AG09309 (cell line): ENCODE measurements around the gene MAMDC2.

Experiments used
- DNase-seq: peaks from one replicate; pipeline ENCODE4 v3.0.0-alpha.2; 2010; ENCODE audit warnings: low read depth
- H3K4me3 ChIP-seq: 2 replicates; pipeline ENCODE4 v1.5.1; 2011; ENCODE audit warnings: mild to moderate bottlenecking, low read depth, low read length, moderate library complexity; ENCODE audit not compliant: control insufficient read depth
- TF ChIP-seq, protein P1 (sequence below): IDR thresholded peaks from 2 replicates; pipeline ENCODE4 v1.5.1; 2011; ENCODE audit warnings: mild to moderate bottlenecking, low read depth, low read length, inconsistent platforms; ENCODE audit not compliant: insufficient read depth, control insufficient read depth; ENCODE audit errors: missing control alignments

Gene MAMDC2

DNA sequence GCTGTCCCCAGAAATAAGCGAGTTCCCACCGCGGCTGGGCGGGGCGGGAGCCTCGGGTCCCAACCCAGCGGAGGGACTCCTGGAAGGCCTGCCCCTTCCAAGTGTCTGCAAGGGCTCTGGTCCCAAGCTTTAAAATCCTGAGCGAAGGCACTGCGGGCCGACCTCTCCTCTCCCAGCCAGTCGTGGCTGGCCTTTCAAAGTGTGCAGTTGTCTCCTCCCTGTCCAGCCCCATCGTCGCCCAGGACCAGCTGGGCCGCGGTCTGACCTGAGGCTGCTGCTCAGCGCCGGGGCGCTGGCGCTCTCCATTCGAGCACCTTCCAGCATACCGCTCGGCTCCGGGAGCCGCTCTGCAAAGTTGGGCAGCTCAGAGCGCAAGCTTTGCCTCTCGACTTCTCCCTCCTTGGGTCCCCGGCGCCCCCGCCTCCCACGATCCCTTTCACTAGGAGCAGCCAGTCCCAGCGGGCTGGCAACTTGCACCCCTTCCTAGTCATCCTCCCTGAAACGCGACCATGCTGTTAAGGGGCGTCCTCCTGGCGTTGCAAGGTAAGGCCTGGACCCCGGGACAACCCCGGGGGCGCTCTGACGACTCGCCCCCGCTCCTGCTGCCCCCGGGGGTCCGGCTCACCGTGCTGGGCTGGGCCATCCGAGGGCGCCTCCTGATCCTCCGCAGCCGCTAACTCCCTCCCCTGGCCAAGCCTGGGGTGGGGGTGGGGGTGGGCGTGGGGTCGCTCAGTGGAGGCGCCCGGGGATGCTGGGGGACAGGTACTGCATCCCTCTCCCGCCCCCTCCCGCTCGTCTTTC lies at the start of gene MAMDC2:
MAMDC2 (plus strand) TSS at position 160 of the 801 bp plus-strand sequence; CDS start at position 510, 350 bp downstream.
- TF ChIP-seq, protein P1, sequence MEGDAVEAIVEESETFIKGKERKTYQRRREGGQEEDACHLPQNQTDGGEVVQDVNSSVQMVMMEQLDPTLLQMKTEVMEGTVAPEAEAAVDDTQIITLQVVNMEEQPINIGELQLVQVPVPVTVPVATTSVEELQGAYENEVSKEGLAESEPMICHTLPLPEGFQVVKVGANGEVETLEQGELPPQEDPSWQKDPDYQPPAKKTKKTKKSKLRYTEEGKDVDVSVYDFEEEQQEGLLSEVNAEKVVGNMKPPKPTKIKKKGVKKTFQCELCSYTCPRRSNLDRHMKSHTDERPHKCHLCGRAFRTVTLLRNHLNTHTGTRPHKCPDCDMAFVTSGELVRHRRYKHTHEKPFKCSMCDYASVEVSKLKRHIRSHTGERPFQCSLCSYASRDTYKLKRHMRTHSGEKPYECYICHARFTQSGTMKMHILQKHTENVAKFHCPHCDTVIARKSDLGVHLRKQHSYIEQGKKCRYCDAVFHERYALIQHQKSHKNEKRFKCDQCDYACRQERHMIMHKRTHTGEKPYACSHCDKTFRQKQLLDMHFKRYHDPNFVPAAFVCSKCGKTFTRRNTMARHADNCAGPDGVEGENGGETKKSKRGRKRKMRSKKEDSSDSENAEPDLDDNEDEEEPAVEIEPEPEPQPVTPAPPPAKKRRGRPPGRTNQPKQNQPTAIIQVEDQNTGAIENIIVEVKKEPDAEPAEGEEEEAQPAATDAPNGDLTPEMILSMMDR = no peak
- no peak for DNase-seq
- peak within 1 kb of the TSS; percentile 59 for H3K4me3 ChIP-seq

GRCh38 chr9:69995846-69996245 lies 47.8 kb upstream of the MAMDC2 start:
- H3K4me3 ChIP-seq = no peak overlapping the region
- TF ChIP-seq, protein P1 = no peak
- DNase-seq = no peak

- no peak for DNase-seq
- no peak overlapping the region for H3K4me3 ChIP-seq
- TF ChIP-seq, protein P1 = no peak
Measured at GRCh38 chr9:69996967-69997366, 46.7 kb upstream of the MAMDC2 start.

DNA sequence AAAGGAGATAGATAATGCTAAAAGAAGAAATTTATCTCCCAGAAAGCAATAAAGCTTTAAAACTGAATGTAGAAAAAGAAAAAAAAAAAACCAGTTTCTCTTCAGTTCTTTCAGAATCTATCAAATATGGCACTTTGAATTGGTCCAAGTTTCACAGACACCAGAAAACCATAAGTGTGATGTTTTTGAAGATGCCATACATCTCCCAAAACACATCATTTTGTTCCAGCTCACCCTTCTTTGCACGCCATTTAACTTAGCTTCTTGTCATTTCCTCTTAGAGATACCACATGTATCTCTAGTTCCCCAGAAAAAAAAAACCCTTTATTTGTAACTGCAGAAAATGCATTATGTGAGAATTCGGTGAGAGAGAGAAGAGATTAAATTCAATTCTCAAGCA lies 46.1 kb upstream of the MAMDC2 start:
- DNase-seq = no peak
- no peak overlapping the region for H3K4me3 ChIP-seq
- TF ChIP-seq, protein P1 = no peak

DNA sequence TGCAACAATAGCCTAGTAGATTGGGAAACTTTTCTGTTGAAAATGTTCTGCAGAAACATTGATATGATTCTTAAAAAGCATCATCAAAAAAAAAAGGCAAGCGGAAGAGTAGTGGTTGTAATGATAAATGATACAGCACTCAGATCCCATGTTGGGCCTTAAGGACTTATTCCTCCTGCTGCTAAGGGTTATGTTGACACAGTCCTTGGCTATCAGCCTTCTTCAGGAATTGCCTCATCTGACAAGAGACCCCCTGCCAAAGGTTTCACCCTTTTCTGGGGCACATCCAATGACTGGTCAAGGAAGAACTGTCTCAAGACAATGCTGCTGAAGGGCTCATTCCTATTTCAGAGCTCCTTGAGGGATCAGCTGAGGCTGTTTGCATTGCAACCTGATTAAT lies 44.3 kb upstream of the MAMDC2 start:
- no peak overlapping the region for H3K4me3 ChIP-seq
- TF ChIP-seq, protein P1 = no peak
- DNase-seq = no peak

DNA sequence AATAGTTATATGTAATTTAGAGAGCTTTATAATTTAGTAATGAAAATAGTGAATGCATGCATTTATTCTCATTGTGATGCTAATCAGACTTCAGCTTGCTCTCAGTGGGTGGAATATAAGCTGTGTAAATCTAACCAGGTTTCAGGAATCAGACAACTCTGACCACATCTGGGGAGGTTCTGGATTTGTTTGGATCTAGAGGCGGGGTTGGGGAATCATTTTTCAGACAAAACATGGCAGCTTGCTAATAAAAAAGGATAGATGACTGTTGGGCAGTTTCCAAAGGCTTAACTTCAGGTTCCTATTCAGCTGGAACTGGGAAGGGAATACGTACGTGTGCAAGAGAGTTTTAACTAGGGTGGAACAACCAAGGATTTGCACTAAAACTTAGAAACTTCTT lies 43.2 kb upstream of the MAMDC2 start:
- no peak for DNase-seq
- TF ChIP-seq, protein P1 = no peak
- H3K4me3 ChIP-seq = no peak overlapping the region
